ENCODE data around the gene IVNS1ABP. TPM values are rescaled to one million over a fixed set of nuclear protein-coding genes. Genes with fewer than 3 reads are reported as not detected.
A peak's percentile ranks its signal among the peaks of the same experiment; 100 is the strongest.

Gene IVNS1ABP
- total and polyA plus RNA-seq, 2 of the 13 experiments (the other 11 are each of a cell fraction or from before 2014, with no cell fraction given) = 49.1 to 51.7 TPM

- TF ChIP-seq HOXA9 (CRISPR knock-in tag; IDR thresholded peaks at IDR 0.05; ENCODE audit: borderline replicate concordance) = no peak
Measured at GRCh38 chr1:185349556-185349955, 32.5 kb upstream of the IVNS1ABP start (continued).

DNA sequence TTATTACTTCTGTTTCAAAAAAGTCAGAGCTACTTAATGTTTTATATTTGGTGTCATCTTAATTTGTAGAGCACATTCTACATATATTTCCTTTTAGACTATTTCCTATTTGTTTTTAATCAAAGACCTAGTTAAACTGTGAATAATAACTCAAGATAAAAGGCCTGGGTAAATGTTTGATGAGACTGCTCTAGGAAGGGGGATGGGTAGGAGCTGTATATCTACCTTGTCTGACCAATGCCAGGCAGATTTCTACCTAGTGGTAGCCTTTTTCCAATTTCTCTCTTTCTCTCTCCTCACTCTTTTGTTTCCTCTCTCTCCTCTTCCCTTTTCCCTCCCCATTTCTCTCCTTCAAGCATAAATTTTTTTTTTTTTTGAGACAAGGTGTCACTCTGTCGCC is 31.9 kb upstream of the IVNS1ABP start:
- CTCF ChIA-PET (ENCODE audit: low intra/inter-chr PET ratio, low total read pairs) = no interaction called here
- peak overlapping the region in 1 of 3 experiments; percentile 6; a peak in 1 of 6 replicates for H3K4me3 ChIP-seq (replicated peaks in 1 of 3; ENCODE audit: insufficient read depth in 1 of 3, low read depth in 2 of 3, low read length in 3 of 3)
- no TSS peak for BruUV-seq (replicated peaks)
- intact Hi-C loops (cut with micrococcal nuclease; ENCODE audit: unreplicated experiment) (loop anchor here (2.0 kb wide), 1 partner anchor 24 kb away; no protein-coding TSS in a partner anchor), in situ Hi-C loops (cut with HindIII; ENCODE audit: extremely low pct_ligation_motif_present, low pct_unique_long_range_greater_than_20kb) (no loop called here)
- H3K4me2 ChIP-seq (ENCODE audit: low read depth, low read length) = peak overlapping the region; percentile 27
- FAIRE-seq = no peak
- H3K27me3 ChIP-seq (ENCODE audit: control insufficient read depth in 1 of 2, insufficient read depth in 2 of 2, low read length in 2 of 2) = no peaks in the 10 kb centered on the region
- no peaks in the 10 kb centered on the region for H3K9me3 ChIP-seq (ENCODE audit: low read length)
- WGBS (ENCODE audit: low lambda C conversion rate) = 90% methylated on average over 1 of the region's 1 CpG
- H3K9ac ChIP-seq (ENCODE audit: insufficient read depth, low read depth, low read length) = peak overlapping the region; percentile 59
- H3K36me3 ChIP-seq (replicated peaks in 1 of 2; ENCODE audit: control insufficient read depth in 1 of 2, insufficient read depth in 2 of 2, low read length in 2 of 2) = no peaks in the 10 kb centered on the region
- peak overlapping the region; percentile 95 for H3K27ac ChIP-seq (ENCODE audit: extremely low read length, insufficient read depth, low read length)
- DNase-seq (ENCODE audit: low spot score) = no peak
- H3K4me1 ChIP-seq (ENCODE audit: insufficient read depth, low read length) = peaks cover 77% of the 10 kb centered on the region
- POLR2A ChIA-PET = interaction anchor here (1.6 to 1.8 kb wide), 2 partner anchors 31 to 33 kb away, joined by 4 to 13 read pairs; partner anchors contain the start of gene IVNS1ABP
- no peak for ATAC-seq
- H2AFZ ChIP-seq (ENCODE audit: low read length) = no peak overlapping the region
- no peaks in the 10 kb centered on the region for H4K20me1 ChIP-seq (ENCODE audit: insufficient read depth, low read length)
- no peaks in the 10 kb centered on the region for H3K79me2 ChIP-seq (ENCODE audit: insufficient read depth, low read length)
- TF ChIP-seq CHD2 (IDR thresholded peaks at IDR 0.05; ENCODE audit: low read depth, low read length) (no peak), ZFP1 (CRISPR knock-in tag; IDR thresholded peaks at IDR 0.05) (no peak), BCL3 (CRISPR knock-in tag; IDR thresholded peaks at IDR 0.05) (no peak), ZNF768 (CRISPR knock-in tag; IDR thresholded peaks at IDR 0.05) (no peak), PCBP1 (IDR thresholded peaks at IDR 0.05; ENCODE audit: borderline replicate concordance, low read depth, low read length) (no peak), ZBTB44 (CRISPR knock-in tag; IDR thresholded peaks at IDR 0.05) (no peak), HNF1A (IDR thresholded peaks at IDR 0.05; ENCODE audit: low read depth) (0 out of 2 replicates have a peak, but pooled peaks have one; percentile 28), HNF1A (CRISPR knock-in tag; IDR thresholded peaks at IDR 0.05; ENCODE audit: borderline replicate concordance) (no peak), MED1 (CRISPR knock-in tag; IDR thresholded peaks at IDR 0.05) (0 out of 2 replicates have a peak, but pooled peaks have one; percentile 23), EZH2 (conservative IDR thresholded peaks at IDR 0.05; ENCODE audit: low read depth, low read length) (no peak), SIX4 (CRISPR knock-in tag; IDR thresholded peaks at IDR 0.05) (no peak)
- TF ChIP-seq, protein P1, sequence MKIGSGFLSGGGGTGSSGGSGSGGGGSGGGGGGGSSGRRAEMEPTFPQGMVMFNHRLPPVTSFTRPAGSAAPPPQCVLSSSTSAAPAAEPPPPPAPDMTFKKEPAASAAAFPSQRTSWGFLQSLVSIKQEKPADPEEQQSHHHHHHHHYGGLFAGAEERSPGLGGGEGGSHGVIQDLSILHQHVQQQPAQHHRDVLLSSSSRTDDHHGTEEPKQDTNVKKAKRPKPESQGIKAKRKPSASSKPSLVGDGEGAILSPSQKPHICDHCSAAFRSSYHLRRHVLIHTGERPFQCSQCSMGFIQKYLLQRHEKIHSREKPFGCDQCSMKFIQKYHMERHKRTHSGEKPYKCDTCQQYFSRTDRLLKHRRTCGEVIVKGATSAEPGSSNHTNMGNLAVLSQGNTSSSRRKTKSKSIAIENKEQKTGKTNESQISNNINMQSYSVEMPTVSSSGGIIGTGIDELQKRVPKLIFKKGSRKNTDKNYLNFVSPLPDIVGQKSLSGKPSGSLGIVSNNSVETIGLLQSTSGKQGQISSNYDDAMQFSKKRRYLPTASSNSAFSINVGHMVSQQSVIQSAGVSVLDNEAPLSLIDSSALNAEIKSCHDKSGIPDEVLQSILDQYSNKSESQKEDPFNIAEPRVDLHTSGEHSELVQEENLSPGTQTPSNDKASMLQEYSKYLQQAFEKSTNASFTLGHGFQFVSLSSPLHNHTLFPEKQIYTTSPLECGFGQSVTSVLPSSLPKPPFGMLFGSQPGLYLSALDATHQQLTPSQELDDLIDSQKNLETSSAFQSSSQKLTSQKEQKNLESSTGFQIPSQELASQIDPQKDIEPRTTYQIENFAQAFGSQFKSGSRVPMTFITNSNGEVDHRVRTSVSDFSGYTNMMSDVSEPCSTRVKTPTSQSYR (CRISPR knock-in tag; IDR thresholded peaks at IDR 0.05; ENCODE audit: borderline replicate concordance) = peak; percentile 61; the same call in 1 of the 2 replicates

Measured in HepG2 (cell line).